ENCODE measurements around the gene ALPK3. TPM values are rescaled to one million over a fixed set of nuclear protein-coding genes. Genes with fewer than 3 reads are reported as not detected.

Gene ALPK3
- total RNA-seq, 1 donor from 2014 or later = 181 TPM

DNA sequence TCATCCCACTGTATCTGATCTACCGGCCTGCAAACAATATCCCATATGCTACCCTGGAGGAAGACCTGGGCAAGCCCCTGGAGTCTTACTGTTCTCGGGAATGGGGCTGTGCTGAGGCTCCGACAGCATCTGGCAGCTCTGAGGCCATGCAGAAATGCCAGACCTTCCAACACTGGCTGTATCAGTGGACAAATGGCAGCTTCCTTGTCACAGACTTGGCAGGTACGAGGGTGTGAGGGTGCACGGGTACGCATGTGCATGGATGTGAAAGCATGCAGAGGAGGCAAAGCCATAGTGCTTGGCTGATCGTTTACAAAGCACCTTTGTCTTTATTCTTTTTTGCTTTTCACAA, 47.3 kb downstream of the ALPK3 start:
- no peaks in the 10 kb centered on the region for H3K27me3 ChIP-seq (ENCODE audit: low read depth)
- H3K9me3 ChIP-seq (replicated peaks) = no peaks in the 10 kb centered on the region
- H3K4me3 ChIP-seq = peak overlapping the region; percentile 21
- peak overlapping the region; percentile 73 for H3K27ac ChIP-seq (replicated peaks)
- TF ChIP-seq, protein P1, sequence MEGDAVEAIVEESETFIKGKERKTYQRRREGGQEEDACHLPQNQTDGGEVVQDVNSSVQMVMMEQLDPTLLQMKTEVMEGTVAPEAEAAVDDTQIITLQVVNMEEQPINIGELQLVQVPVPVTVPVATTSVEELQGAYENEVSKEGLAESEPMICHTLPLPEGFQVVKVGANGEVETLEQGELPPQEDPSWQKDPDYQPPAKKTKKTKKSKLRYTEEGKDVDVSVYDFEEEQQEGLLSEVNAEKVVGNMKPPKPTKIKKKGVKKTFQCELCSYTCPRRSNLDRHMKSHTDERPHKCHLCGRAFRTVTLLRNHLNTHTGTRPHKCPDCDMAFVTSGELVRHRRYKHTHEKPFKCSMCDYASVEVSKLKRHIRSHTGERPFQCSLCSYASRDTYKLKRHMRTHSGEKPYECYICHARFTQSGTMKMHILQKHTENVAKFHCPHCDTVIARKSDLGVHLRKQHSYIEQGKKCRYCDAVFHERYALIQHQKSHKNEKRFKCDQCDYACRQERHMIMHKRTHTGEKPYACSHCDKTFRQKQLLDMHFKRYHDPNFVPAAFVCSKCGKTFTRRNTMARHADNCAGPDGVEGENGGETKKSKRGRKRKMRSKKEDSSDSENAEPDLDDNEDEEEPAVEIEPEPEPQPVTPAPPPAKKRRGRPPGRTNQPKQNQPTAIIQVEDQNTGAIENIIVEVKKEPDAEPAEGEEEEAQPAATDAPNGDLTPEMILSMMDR (IDR thresholded peaks at IDR 0.05; ENCODE audit: borderline replicate concordance) = no peak
- intact Hi-C loops (cut with micrococcal nuclease) = no loop called here
- H3K4me1 ChIP-seq = peaks cover 42% of the 10 kb centered on the region
- peaks cover 56% of the 10 kb centered on the region for H3K36me3 ChIP-seq
- DNase-seq = no peak

DNA sequence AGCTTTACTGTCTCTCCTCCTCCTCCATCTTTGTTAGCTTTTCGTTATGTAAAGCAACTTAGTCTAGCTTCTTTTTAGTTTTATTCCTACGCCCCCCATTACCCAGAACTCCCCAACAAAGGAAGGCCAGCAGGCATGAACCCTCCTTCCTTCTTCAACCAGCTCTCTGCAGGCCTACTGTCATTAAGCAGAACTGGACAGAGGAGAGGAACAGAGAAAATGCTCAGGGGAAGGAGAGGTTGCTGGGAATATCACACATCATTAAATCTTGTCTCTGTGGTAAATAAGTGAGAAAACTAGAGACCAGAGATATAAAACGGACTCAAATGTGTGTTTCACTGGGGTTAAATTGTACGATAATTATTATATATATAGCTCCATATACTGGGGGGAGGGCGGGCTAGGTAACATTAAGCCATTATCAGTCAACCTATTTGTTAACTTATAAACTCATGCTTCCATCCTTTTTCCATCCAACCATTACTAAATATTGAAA, 48.0 kb downstream of the ALPK3 start:
- Histone ChIP-seq H3K27ac (replicated peaks) (peak overlapping the region; percentile 73), H3K4me1 (peaks cover 42% of the 10 kb centered on the region), H3K36me3 (peaks cover 55% of the 10 kb centered on the region), H3K27me3 (ENCODE audit: low read depth) (no peaks in the 10 kb centered on the region), H3K9me3 (replicated peaks) (no peaks in the 10 kb centered on the region), H3K4me3 (no peak overlapping the region)
- intact Hi-C loops (cut with micrococcal nuclease) = no loop called here
- no peak for DNase-seq
- TF ChIP-seq, protein P1 (IDR thresholded peaks at IDR 0.05; ENCODE audit: borderline replicate concordance) = no peak

DNA sequence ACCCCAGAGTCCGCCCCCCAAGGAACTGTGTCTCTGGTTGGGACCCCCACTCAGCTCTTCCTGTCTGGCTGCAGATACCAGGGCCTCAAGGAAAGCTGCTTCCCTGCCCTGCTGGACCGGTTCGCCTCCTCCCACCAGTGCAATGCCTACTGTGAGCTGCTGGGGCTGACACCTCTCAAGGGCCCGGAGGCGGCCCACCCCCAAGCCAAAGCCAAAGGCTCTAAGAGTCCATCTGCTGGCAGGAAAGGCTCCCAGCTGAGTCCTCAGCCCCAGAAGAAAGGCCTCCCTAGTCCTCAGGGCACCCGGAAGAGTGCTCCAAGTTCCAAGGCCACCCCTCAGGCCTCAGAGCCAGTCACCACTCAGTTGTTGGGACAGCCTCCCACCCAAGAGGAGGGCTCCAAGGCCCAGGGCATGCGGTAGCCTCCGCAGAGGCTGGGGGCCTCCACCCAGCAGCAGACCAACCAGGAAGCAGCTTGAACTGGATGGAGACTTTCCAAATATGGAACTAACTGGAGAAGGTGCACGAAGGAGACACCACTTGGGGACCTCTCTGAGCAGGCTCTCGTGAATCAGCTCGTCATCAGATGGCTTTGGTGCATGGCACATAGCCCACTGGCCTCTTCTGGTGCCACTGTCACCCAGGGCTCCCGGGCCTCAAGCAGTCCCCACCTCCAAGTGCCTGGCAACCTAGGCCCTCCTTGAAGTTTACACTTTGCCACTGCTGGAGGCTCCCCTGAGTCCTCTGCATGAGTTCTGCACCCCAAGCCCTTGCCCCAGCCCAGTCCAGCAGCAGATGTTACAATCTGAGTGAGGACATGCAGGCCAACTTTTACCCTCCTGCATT, 51.1 kb downstream of the ALPK3 start:
- no peaks in the 10 kb centered on the region for H3K27me3 ChIP-seq (ENCODE audit: low read depth)
- TF ChIP-seq, protein P1 (IDR thresholded peaks at IDR 0.05; ENCODE audit: borderline replicate concordance) = no peak
- peaks cover 20% of the 10 kb centered on the region for H3K4me1 ChIP-seq
- no peak overlapping the region for H3K4me3 ChIP-seq
- no peaks in the 10 kb centered on the region for H3K9me3 ChIP-seq (replicated peaks)
- intact Hi-C loops (cut with micrococcal nuclease) = no loop called here
- H3K27ac ChIP-seq (replicated peaks) = no peak overlapping the region
- no peak for DNase-seq
- H3K36me3 ChIP-seq = peaks cover 52% of the 10 kb centered on the region

DNA sequence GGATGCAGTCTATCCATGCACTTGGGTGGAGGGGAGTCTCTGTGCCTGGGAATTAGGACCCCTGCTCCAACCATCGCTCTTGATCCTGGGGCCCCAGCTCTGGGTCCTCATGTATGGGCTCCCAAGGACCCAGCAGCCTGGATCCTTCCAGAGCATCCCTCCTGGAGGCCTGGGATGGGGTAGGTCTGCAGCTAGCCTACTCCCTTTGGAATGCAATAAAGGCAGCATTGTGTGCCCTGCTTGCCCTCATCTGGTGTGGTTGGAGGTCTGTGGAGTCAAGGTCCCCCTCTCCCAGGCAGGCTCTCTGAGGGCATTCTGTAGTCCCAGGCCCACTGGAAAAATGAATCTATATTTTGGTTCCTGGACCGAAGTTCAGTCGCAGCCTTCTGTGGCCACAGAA, 52.4 kb downstream of the ALPK3 start:
- H3K27ac ChIP-seq (replicated peaks) = no peak overlapping the region
- H3K4me3 ChIP-seq = no peak overlapping the region
- intact Hi-C loops (cut with micrococcal nuclease) = no loop called here
- H3K9me3 ChIP-seq (replicated peaks) = no peaks in the 10 kb centered on the region
- TF ChIP-seq, protein P1 (IDR thresholded peaks at IDR 0.05; ENCODE audit: borderline replicate concordance) = no peak
- peaks cover 46% of the 10 kb centered on the region for H3K36me3 ChIP-seq
- H3K4me1 ChIP-seq = peaks cover 10% of the 10 kb centered on the region
- DNase-seq = no peak
- H3K27me3 ChIP-seq (ENCODE audit: low read depth) = no peaks in the 10 kb centered on the region

DNA sequence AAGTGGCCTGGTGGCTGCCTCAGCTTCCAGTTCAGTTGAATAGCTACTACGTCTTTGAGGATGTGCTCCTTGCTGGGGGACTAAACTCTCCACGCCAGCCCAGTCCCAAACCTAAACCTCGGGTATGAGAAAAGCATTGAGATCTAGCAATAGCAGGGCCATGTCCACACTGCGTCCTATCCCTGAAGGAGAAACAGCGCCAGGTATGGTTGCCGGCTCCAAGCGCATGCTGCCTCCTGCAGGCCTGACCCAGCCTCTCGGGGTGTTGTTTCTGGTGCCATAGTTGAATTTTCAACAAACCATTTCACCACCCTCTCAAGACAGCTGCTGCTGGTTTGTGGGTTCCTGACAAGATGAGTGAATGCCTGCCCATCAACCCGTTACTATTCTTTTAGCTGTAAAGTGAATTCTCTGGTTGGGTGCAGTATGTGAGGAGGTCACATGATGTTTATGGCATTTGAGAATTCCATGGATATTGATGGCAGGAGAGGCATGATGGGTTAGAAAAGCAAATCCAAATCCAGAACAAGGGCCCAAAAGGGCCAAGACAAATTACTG, 54.4 kb downstream of the ALPK3 start:
- intact Hi-C loops (cut with micrococcal nuclease) = no loop called here
- H3K27me3 ChIP-seq (ENCODE audit: low read depth) = no peaks in the 10 kb centered on the region
- H3K36me3 ChIP-seq = peaks cover 42% of the 10 kb centered on the region
- H3K9me3 ChIP-seq (replicated peaks) = no peaks in the 10 kb centered on the region
- H3K4me1 ChIP-seq = peaks cover 10% of the 10 kb centered on the region
- no peak overlapping the region for H3K4me3 ChIP-seq
- no peak overlapping the region for H3K27ac ChIP-seq (replicated peaks)
- TF ChIP-seq, protein P1 (IDR thresholded peaks at IDR 0.05; ENCODE audit: borderline replicate concordance) = peak; percentile 17
- no peak for DNase-seq
